ENCODE data around the gene KAZN.

KAZN gene

GRCh38 chr1:14951766-14952165 is 353.3 kb downstream of the KAZN start:
- Histone ChIP-seq H3K9me3 (ENCODE audit: control insufficient read depth in 1 of 2, low read length in 2 of 2) (no peaks in the 10 kb centered on the region), H3K27ac (ENCODE audit: low read depth, low read length) (no peak overlapping the region), H3K4me3 (ENCODE audit: low read depth in 1 of 2, low read length in 2 of 2) (no peak overlapping the region), H3K4me1 (ENCODE audit: control insufficient read depth in 1 of 2, insufficient read depth in 2 of 2, low read length in 2 of 2) (peaks cover 0 to 5% of the 10 kb centered on the region in 2 donors), H3K27me3 (ENCODE audit: control insufficient read depth in 1 of 2, insufficient read depth in 2 of 2, low read length in 2 of 2) (no peaks in the 10 kb centered on the region), H3K36me3 (ENCODE audit: control insufficient read depth in 1 of 2, insufficient read depth in 2 of 2, low read length in 2 of 2) (no peaks in the 10 kb centered on the region), H3K9ac (ENCODE audit: low read depth in 1 of 2, low read length in 2 of 2) (no peak overlapping the region)

GRCh38 chr1:14952626-14953314 is 354.3 kb downstream of the KAZN start:
- H3K27me3 ChIP-seq (ENCODE audit: control insufficient read depth in 1 of 2, insufficient read depth in 2 of 2, low read length in 2 of 2): no peaks in the 10 kb centered on the region
- H3K4me1 ChIP-seq (ENCODE audit: control insufficient read depth in 1 of 2, insufficient read depth in 2 of 2, low read length in 2 of 2): peaks cover 0 to 5% of the 10 kb centered on the region in 2 donors
- no peak overlapping the region for H3K9ac ChIP-seq (ENCODE audit: low read depth in 1 of 2, low read length in 2 of 2)
- no peaks in the 10 kb centered on the region for H3K36me3 ChIP-seq (ENCODE audit: control insufficient read depth in 1 of 2, insufficient read depth in 2 of 2, low read length in 2 of 2)
- H3K4me3 ChIP-seq (ENCODE audit: low read depth in 1 of 2, low read length in 2 of 2): no peak overlapping the region
- H3K9me3 ChIP-seq (ENCODE audit: control insufficient read depth in 1 of 2, low read length in 2 of 2): no peaks in the 10 kb centered on the region
- H3K27ac ChIP-seq (ENCODE audit: low read depth, low read length): no peak overlapping the region

- Histone ChIP-seq H3K4me1 (ENCODE audit: control insufficient read depth in 1 of 2, insufficient read depth in 2 of 2, low read length in 2 of 2) (peaks cover 0 to 5% of the 10 kb centered on the region in 2 donors), H3K9ac (ENCODE audit: low read depth in 1 of 2, low read length in 2 of 2) (no peak overlapping the region), H3K9me3 (ENCODE audit: control insufficient read depth in 1 of 2, low read length in 2 of 2) (no peaks in the 10 kb centered on the region), H3K36me3 (ENCODE audit: control insufficient read depth in 1 of 2, insufficient read depth in 2 of 2, low read length in 2 of 2) (no peaks in the 10 kb centered on the region), H3K27ac (ENCODE audit: low read depth, low read length) (no peak overlapping the region), H3K27me3 (ENCODE audit: control insufficient read depth in 1 of 2, insufficient read depth in 2 of 2, low read length in 2 of 2) (no peaks in the 10 kb centered on the region), H3K4me3 (ENCODE audit: low read depth in 1 of 2, low read length in 2 of 2) (no peak overlapping the region)
These were observed 355.7 kb downstream of the KAZN start for GRCh38 chr1:14954210-14954609.

- Histone ChIP-seq H3K36me3 (ENCODE audit: control insufficient read depth in 1 of 2, insufficient read depth in 2 of 2, low read length in 2 of 2) (no peaks in the 10 kb centered on the region), H3K4me3 (ENCODE audit: low read depth in 1 of 2, low read length in 2 of 2) (no peak overlapping the region), H3K27me3 (ENCODE audit: control insufficient read depth in 1 of 2, insufficient read depth in 2 of 2, low read length in 2 of 2) (no peaks in the 10 kb centered on the region), H3K27ac (ENCODE audit: low read depth, low read length) (no peak overlapping the region), H3K9ac (ENCODE audit: low read depth in 1 of 2, low read length in 2 of 2) (no peak overlapping the region), H3K4me1 (ENCODE audit: control insufficient read depth in 1 of 2, insufficient read depth in 2 of 2, low read length in 2 of 2) (peaks cover 0 to 5% of the 10 kb centered on the region in 2 donors), H3K9me3 (ENCODE audit: control insufficient read depth in 1 of 2, low read length in 2 of 2) (no peaks in the 10 kb centered on the region)
These were observed 356.4 kb downstream of the KAZN start for GRCh38 chr1:14954930-14955329.

GRCh38 chr1:14955402-14955801 is 356.9 kb downstream of the KAZN start:
- Histone ChIP-seq H3K9me3 (ENCODE audit: control insufficient read depth in 1 of 2, low read length in 2 of 2) (no peaks in the 10 kb centered on the region), H3K4me3 (ENCODE audit: low read depth in 1 of 2, low read length in 2 of 2) (no peak overlapping the region), H3K27me3 (ENCODE audit: control insufficient read depth in 1 of 2, insufficient read depth in 2 of 2, low read length in 2 of 2) (no peaks in the 10 kb centered on the region), H3K36me3 (ENCODE audit: control insufficient read depth in 1 of 2, insufficient read depth in 2 of 2, low read length in 2 of 2) (no peaks in the 10 kb centered on the region), H3K27ac (ENCODE audit: low read depth, low read length) (no peak overlapping the region), H3K9ac (ENCODE audit: low read depth in 1 of 2, low read length in 2 of 2) (no peak overlapping the region), H3K4me1 (ENCODE audit: control insufficient read depth in 1 of 2, insufficient read depth in 2 of 2, low read length in 2 of 2) (peaks cover 0 to 5% of the 10 kb centered on the region in 2 donors)

- H3K9ac ChIP-seq (ENCODE audit: low read depth in 1 of 2, low read length in 2 of 2): no peak overlapping the region
- H3K36me3 ChIP-seq (ENCODE audit: control insufficient read depth in 1 of 2, insufficient read depth in 2 of 2, low read length in 2 of 2): no peaks in the 10 kb centered on the region
- no peak overlapping the region for H3K27ac ChIP-seq (ENCODE audit: low read depth, low read length)
- H3K9me3 ChIP-seq (ENCODE audit: control insufficient read depth in 1 of 2, low read length in 2 of 2): no peaks in the 10 kb centered on the region
- H3K4me3 ChIP-seq (ENCODE audit: low read depth in 1 of 2, low read length in 2 of 2): no peak overlapping the region
- peaks cover 0 to 5% of the 10 kb centered on the region in 2 donors for H3K4me1 ChIP-seq (ENCODE audit: control insufficient read depth in 1 of 2, insufficient read depth in 2 of 2, low read length in 2 of 2)
- H3K27me3 ChIP-seq (ENCODE audit: control insufficient read depth in 1 of 2, insufficient read depth in 2 of 2, low read length in 2 of 2): no peaks in the 10 kb centered on the region
These were observed 357.5 kb downstream of the KAZN start for GRCh38 chr1:14955976-14956375.

GRCh38 chr1:14956579-14957195 is 358.2 kb downstream of the KAZN start:
- Histone ChIP-seq H3K27me3 (ENCODE audit: control insufficient read depth in 1 of 2, insufficient read depth in 2 of 2, low read length in 2 of 2) (no peaks in the 10 kb centered on the region), H3K27ac (ENCODE audit: low read depth, low read length) (no peak overlapping the region)

GRCh38 chr1:14957375-14958098 is 359.1 kb downstream of the KAZN start:
- Histone ChIP-seq H3K4me1 (ENCODE audit: control insufficient read depth in 1 of 2, insufficient read depth in 2 of 2, low read length in 2 of 2) (peaks cover 0 to 5% of the 10 kb centered on the region in 2 donors), H3K9ac (ENCODE audit: low read depth in 1 of 2, low read length in 2 of 2) (no peak overlapping the region), H3K36me3 (ENCODE audit: control insufficient read depth in 1 of 2, insufficient read depth in 2 of 2, low read length in 2 of 2) (no peaks in the 10 kb centered on the region), H3K27me3 (ENCODE audit: control insufficient read depth in 1 of 2, insufficient read depth in 2 of 2, low read length in 2 of 2) (no peaks in the 10 kb centered on the region), H3K4me3 (ENCODE audit: low read depth in 1 of 2, low read length in 2 of 2) (no peak overlapping the region), H3K9me3 (ENCODE audit: control insufficient read depth in 1 of 2, low read length in 2 of 2) (no peaks in the 10 kb centered on the region), H3K27ac (ENCODE audit: low read depth, low read length) (no peak overlapping the region)

More at GRCh38 chr1:14956579-14957195, 358.2 kb downstream of the KAZN start:
- Histone ChIP-seq H3K4me3 (ENCODE audit: low read depth in 1 of 2, low read length in 2 of 2) (no peak overlapping the region), H3K9me3 (ENCODE audit: control insufficient read depth in 1 of 2, low read length in 2 of 2) (no peaks in the 10 kb centered on the region), H3K36me3 (ENCODE audit: control insufficient read depth in 1 of 2, insufficient read depth in 2 of 2, low read length in 2 of 2) (no peaks in the 10 kb centered on the region), H3K4me1 (ENCODE audit: control insufficient read depth in 1 of 2, insufficient read depth in 2 of 2, low read length in 2 of 2) (peaks cover 0 to 5% of the 10 kb centered on the region in 2 donors), H3K9ac (ENCODE audit: low read depth in 1 of 2, low read length in 2 of 2) (no peak overlapping the region)

GRCh38 chr1:14958249-14959058 is 360.0 kb downstream of the KAZN start:
- H3K4me1 ChIP-seq (ENCODE audit: control insufficient read depth in 1 of 2, insufficient read depth in 2 of 2, low read length in 2 of 2): peaks cover 0 to 5% of the 10 kb centered on the region in 2 donors
- no peaks in the 10 kb centered on the region for H3K27me3 ChIP-seq (ENCODE audit: control insufficient read depth in 1 of 2, insufficient read depth in 2 of 2, low read length in 2 of 2)
- no peak overlapping the region for H3K27ac ChIP-seq (ENCODE audit: low read depth, low read length)
- no peaks in the 10 kb centered on the region for H3K9me3 ChIP-seq (ENCODE audit: control insufficient read depth in 1 of 2, low read length in 2 of 2)
- no peak overlapping the region for H3K4me3 ChIP-seq (ENCODE audit: low read depth in 1 of 2, low read length in 2 of 2)
- no peak overlapping the region for H3K9ac ChIP-seq (ENCODE audit: low read depth in 1 of 2, low read length in 2 of 2)
- no peaks in the 10 kb centered on the region for H3K36me3 ChIP-seq (ENCODE audit: control insufficient read depth in 1 of 2, insufficient read depth in 2 of 2, low read length in 2 of 2)
